ENCODE results near the gene CTNNBL1.

- peak in 2 of 3 experiments; percentile 14 to 30 for TF ChIP-seq CTCF (IDR thresholded peaks at IDR 0.05)
- no peak for TF ChIP-seq POLR2AphosphoS5 (IDR thresholded peaks at IDR 0.05)
- TF ChIP-seq POLR2A (IDR thresholded peaks at IDR 0.05; ENCODE audit: low read depth) = no peak
- TF ChIP-seq EP300 (IDR thresholded peaks at IDR 0.05) = no peak
These were observed 41.9 kb upstream of the CTNNBL1 start for GRCh38 chr20:37651932-37652331.

Data from esophagus muscularis mucosa (tissue), 4 donors.